ENCODE data around the gene SETD3. TPM values are rescaled to one million over a fixed set of nuclear protein-coding genes. Genes with fewer than 3 reads are reported as not detected.

The SETD3 gene
- polyA plus RNA-seq, 1 donor (not counting 4 experiments of a cell fraction or from before 2014, with no cell fraction given) = 48.1 TPM

DNA sequence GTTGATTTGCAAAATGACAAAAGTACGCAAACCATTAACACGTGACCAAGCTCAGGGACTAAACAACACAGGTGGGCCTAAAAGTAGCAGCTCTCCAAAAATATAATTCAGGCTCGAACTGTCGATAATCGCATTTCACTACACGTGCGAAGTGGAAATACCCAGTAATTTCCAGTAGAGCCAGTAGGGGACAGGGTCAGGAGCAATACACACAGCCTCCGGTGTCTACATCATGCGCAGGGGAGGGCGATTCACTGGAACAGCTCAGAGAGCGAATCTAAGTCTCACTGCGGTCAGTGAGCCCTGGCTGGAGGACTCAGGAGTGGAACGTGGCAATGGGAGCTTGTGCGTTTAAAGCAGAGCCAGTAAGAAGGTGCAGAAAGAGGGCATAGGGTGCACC lies 40.4 kb downstream of the SETD3 start:
- H4K20me1 ChIP-seq (ENCODE audit: control insufficient read depth, extremely low read depth, insufficient read depth, low read length) = peaks cover 5% of the 10 kb centered on the region
- FAIRE-seq (no peak), DNase-seq (ENCODE audit: low read depth, low spot score) (no peak)
- no peaks in the 10 kb centered on the region for H3K4me1 ChIP-seq (ENCODE audit: control insufficient read depth, extremely low read depth, insufficient read depth, low read length)
- no peak overlapping the region for H3K4me2 ChIP-seq (ENCODE audit: control insufficient read depth, extremely low read depth, insufficient read depth, low read depth, low read length)
- TF ChIP-seq, protein P1, sequence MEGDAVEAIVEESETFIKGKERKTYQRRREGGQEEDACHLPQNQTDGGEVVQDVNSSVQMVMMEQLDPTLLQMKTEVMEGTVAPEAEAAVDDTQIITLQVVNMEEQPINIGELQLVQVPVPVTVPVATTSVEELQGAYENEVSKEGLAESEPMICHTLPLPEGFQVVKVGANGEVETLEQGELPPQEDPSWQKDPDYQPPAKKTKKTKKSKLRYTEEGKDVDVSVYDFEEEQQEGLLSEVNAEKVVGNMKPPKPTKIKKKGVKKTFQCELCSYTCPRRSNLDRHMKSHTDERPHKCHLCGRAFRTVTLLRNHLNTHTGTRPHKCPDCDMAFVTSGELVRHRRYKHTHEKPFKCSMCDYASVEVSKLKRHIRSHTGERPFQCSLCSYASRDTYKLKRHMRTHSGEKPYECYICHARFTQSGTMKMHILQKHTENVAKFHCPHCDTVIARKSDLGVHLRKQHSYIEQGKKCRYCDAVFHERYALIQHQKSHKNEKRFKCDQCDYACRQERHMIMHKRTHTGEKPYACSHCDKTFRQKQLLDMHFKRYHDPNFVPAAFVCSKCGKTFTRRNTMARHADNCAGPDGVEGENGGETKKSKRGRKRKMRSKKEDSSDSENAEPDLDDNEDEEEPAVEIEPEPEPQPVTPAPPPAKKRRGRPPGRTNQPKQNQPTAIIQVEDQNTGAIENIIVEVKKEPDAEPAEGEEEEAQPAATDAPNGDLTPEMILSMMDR (optimal IDR thresholded peaks at IDR 0.05 in 1 of 3, IDR thresholded peaks at IDR 0.05 in 1 of 3, conservative IDR thresholded peaks at IDR 0.05 in 1 of 3; ENCODE audit: extremely low read depth in 1 of 3, insufficient read depth in 2 of 3, low read length in 3 of 3) = no peak
- TF ChIP-seq EZH2 (IDR thresholded peaks at IDR 0.05; ENCODE audit: low read length) = no peak
- H3K9ac ChIP-seq (ENCODE audit: control insufficient read depth, extremely low read depth, insufficient read depth, low read length) = no peak overlapping the region
- no peak overlapping the region for H2AFZ ChIP-seq (ENCODE audit: control insufficient read depth, low read length)
- no peak overlapping the region for H3K27ac ChIP-seq (ENCODE audit: control insufficient read depth, insufficient read depth, low read length)
- H3K9me1 ChIP-seq (ENCODE audit: control insufficient read depth, extremely low read depth, insufficient read depth, low read length) = no peaks in the 10 kb centered on the region
- H3K79me2 ChIP-seq (ENCODE audit: control insufficient read depth, insufficient read depth, low read length) = no peaks in the 10 kb centered on the region
- H3K36me3 ChIP-seq (ENCODE audit: control insufficient read depth in 2 of 2, extremely low read depth in 1 of 2, insufficient read depth in 2 of 2, low read length in 2 of 2) = peaks cover 9 to 21% of the 10 kb centered on the region in 2 experiments
- no peaks in the 10 kb centered on the region for H3K27me3 ChIP-seq (ENCODE audit: control insufficient read depth, extremely low read depth, insufficient read depth, low read length)
- H3K9me3 ChIP-seq (ENCODE audit: control insufficient read depth, low read depth, low read length) = no peaks in the 10 kb centered on the region
- H3K4me3 ChIP-seq (ENCODE audit: control insufficient read depth in 2 of 3, extremely low read depth in 1 of 3, insufficient read depth in 2 of 3, low read depth in 1 of 3, low read length in 3 of 3) = no peak overlapping the region
- dilution Hi-C loops (cut with MboI; ENCODE audit: extremely low pct_ligation_motif_present, low sequenced_read_pairs) = no loop called here

DNA sequence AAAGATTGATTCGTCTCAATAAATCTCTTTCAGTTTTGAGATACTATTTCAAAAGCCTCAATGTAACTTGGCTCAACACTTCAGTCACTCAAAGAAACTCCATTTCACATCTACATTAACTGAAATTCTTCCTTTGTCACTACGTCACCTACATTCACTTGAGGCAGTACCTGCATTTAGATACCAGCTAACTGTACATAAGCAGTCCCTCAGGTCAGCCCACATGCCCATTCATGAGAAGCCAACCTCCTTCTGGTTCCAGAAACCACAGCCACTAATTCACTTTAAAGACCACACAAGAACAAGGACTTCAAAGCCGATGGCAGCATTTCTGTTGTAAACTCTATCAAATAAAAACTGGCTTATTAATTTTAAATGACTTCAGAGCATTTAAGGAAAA lies 43.0 kb downstream of the SETD3 start:
- dilution Hi-C loops (cut with MboI; ENCODE audit: extremely low pct_ligation_motif_present, low sequenced_read_pairs) = no loop called here
- no peak overlapping the region for H2AFZ ChIP-seq (ENCODE audit: control insufficient read depth, low read length)
- H3K79me2 ChIP-seq (ENCODE audit: control insufficient read depth, insufficient read depth, low read length) = no peaks in the 10 kb centered on the region
- no peaks in the 10 kb centered on the region for H3K9me3 ChIP-seq (ENCODE audit: control insufficient read depth, low read depth, low read length)
- H3K4me3 ChIP-seq (ENCODE audit: control insufficient read depth in 2 of 3, extremely low read depth in 1 of 3, insufficient read depth in 2 of 3, low read depth in 1 of 3, low read length in 3 of 3) = no peak overlapping the region
- H3K27me3 ChIP-seq (ENCODE audit: control insufficient read depth, extremely low read depth, insufficient read depth, low read length) = no peaks in the 10 kb centered on the region
- H3K36me3 ChIP-seq (ENCODE audit: control insufficient read depth in 2 of 2, extremely low read depth in 1 of 2, insufficient read depth in 2 of 2, low read length in 2 of 2) = peaks cover 9 to 21% of the 10 kb centered on the region in 2 experiments
- no peaks in the 10 kb centered on the region for H3K9me1 ChIP-seq (ENCODE audit: control insufficient read depth, extremely low read depth, insufficient read depth, low read length)
- no peak overlapping the region for H3K4me2 ChIP-seq (ENCODE audit: control insufficient read depth, extremely low read depth, insufficient read depth, low read depth, low read length)
- no peaks in the 10 kb centered on the region for H3K4me1 ChIP-seq (ENCODE audit: control insufficient read depth, extremely low read depth, insufficient read depth, low read length)
- DNase-seq (ENCODE audit: low read depth, low spot score) (no peak), FAIRE-seq (peak; percentile 43)
- TF ChIP-seq EZH2 (IDR thresholded peaks at IDR 0.05; ENCODE audit: low read length) = no peak
- TF ChIP-seq, protein P1 (optimal IDR thresholded peaks at IDR 0.05 in 1 of 3, IDR thresholded peaks at IDR 0.05 in 1 of 3, conservative IDR thresholded peaks at IDR 0.05 in 1 of 3; ENCODE audit: extremely low read depth in 1 of 3, insufficient read depth in 2 of 3, low read length in 3 of 3) = no peak
- no peak overlapping the region for H3K9ac ChIP-seq (ENCODE audit: control insufficient read depth, extremely low read depth, insufficient read depth, low read length)
- peaks cover 5% of the 10 kb centered on the region for H4K20me1 ChIP-seq (ENCODE audit: control insufficient read depth, extremely low read depth, insufficient read depth, low read length)
- H3K27ac ChIP-seq (ENCODE audit: control insufficient read depth, insufficient read depth, low read length) = no peak overlapping the region

All from keratinocyte (primary cell).